ENCODE data around the gene SUSD1. TPM values are rescaled to one million over a fixed set of nuclear protein-coding genes. Genes with fewer than 3 reads are reported as not detected.

Gene SUSD1
- polyA plus RNA-seq, 1 of the 3 experiments (the other 2 are of a cell fraction), result 8.2 TPM

GRCh38 chr9:112050544-112051475 lies 124.3 kb downstream of the SUSD1 start:
- H3K4me2 ChIP-seq, result peak overlapping the region; percentile 65
- H3K4me1 ChIP-seq (ENCODE audit: control insufficient read depth in 1 of 2, insufficient read depth in 2 of 2, low read depth in 1 of 2, low read length in 1 of 2), result peaks cover 14 to 17% of the 10 kb centered on the region in 2 experiments
- H3K79me2 ChIP-seq (ENCODE audit: insufficient read depth), result no peaks in the 10 kb centered on the region
- no peaks in the 10 kb centered on the region for H4K20me1 ChIP-seq (ENCODE audit: insufficient read depth)
- H3F3A ChIP-seq (replicated peaks; ENCODE audit: insufficient read depth), result peaks cover 18% of the 10 kb centered on the region
- peak overlapping the region; percentile 88 to 89 for H3K27ac ChIP-seq (ENCODE audit: low read depth in 2 of 2, low read length in 1 of 2)
- no peak overlapping the region for H2AFZ ChIP-seq (ENCODE audit: low read depth)
- POLR2A ChIA-PET, result no interaction called here
- H3K9me3 ChIP-seq, result 0 out of 2 replicates have a peak, but pooled peaks cover 6% of the 10 kb centered on the region
- H3K9me2 ChIP-seq, result no peaks in the 10 kb centered on the region
- 39% methylated on average over 7 of the region's 7 CpGs for whole genome bisulfite sequencing (ENCODE audit: low lambda C conversion rate)
- no peaks in the 10 kb centered on the region for H3K36me3 ChIP-seq (replicated peaks in 1 of 2; ENCODE audit: control insufficient read depth in 1 of 2, insufficient read depth in 2 of 2, low read length in 1 of 2)
- H3K9ac ChIP-seq, result peak overlapping the region; percentile 54
- H3K27me3 ChIP-seq (ENCODE audit: insufficient read depth), result no peaks in the 10 kb centered on the region
- H3K4me3 ChIP-seq (ENCODE audit: low read depth in 2 of 2, low read length in 1 of 2), result peak overlapping the region in 1 of 2 experiments; percentile 6; a peak in 1 of 4 replicates
- no peak for DNase-seq
- CTCF ChIA-PET, result no interaction called here
- no peak for TF ChIP-seq NRF1 (IDR thresholded peaks at IDR 0.05; ENCODE audit: low read depth, low read length)
- TF ChIP-seq REST (IDR thresholded peaks at IDR 0.05; ENCODE audit: low read depth, low read length), result peak; percentile 55
- TF ChIP-seq IRF3 (IDR thresholded peaks at IDR 0.05; ENCODE audit: low read depth, low read length), result no peak
- peak; percentile 87 for TF ChIP-seq RXRA (IDR thresholded peaks at IDR 0.05; ENCODE audit: borderline replicate concordance, low read depth)
- no peak for TF ChIP-seq EZH2phosphoT487 (IDR thresholded peaks at IDR 0.05; ENCODE audit: borderline replicate concordance, low read depth)
- TF ChIP-seq ELF1 (IDR thresholded peaks at IDR 0.05), result no peak
- peak; percentile 88 for TF ChIP-seq PBX3 (IDR thresholded peaks at IDR 0.05)
- peak; percentile 95; the same call in 1 of the 2 replicates for TF ChIP-seq NFIC (IDR thresholded peaks at IDR 0.05; ENCODE audit: borderline replicate concordance)
- peak; percentile 62 for TF ChIP-seq POLR2AphosphoS5 (IDR thresholded peaks at IDR 0.05; ENCODE audit: low read depth, low read length)
- TF ChIP-seq RFX5 (IDR thresholded peaks at IDR 0.05; ENCODE audit: low read length), result no peak
- peak; percentile 26; the same call in 1 of the 2 replicates for TF ChIP-seq TAF1 (IDR thresholded peaks at IDR 0.05; ENCODE audit: borderline replicate concordance, low read depth, low read length)
- TF ChIP-seq USF2 (IDR thresholded peaks at IDR 0.05; ENCODE audit: borderline replicate concordance, low read depth, low read length), result no peak
- peak; percentile 27; the same call in 1 of the 2 replicates for TF ChIP-seq MAX (IDR thresholded peaks at IDR 0.05; ENCODE audit: low read depth)
- no peak for TF ChIP-seq CHD2 (IDR thresholded peaks at IDR 0.05; ENCODE audit: low read length, partially characterized antibody)
- TF ChIP-seq SMC3 (IDR thresholded peaks at IDR 0.05; ENCODE audit: low read depth, low read length), result no peak
- TF ChIP-seq ZBTB33 (IDR thresholded peaks at IDR 0.05; ENCODE audit: borderline replicate concordance, low read depth), result 0 out of 2 replicates have a peak, but pooled peaks have one; percentile 33
- TF ChIP-seq SIN3A (IDR thresholded peaks at IDR 0.05; ENCODE audit: borderline replicate concordance, low read depth, low read length), result no peak
- no peak for TF ChIP-seq RCOR1 (IDR thresholded peaks at IDR 0.05; ENCODE audit: low read length)
- no peak for TF ChIP-seq GATA2 (CRISPR knock-in tag; IDR thresholded peaks at IDR 0.05)
- no peak for TF ChIP-seq CTCF (IDR thresholded peaks at IDR 0.05)

All from SK-N-SH (cell line).